HepG2 (cell line): ENCODE results near the gene DHRS1. TPM values are rescaled to one million over a fixed set of nuclear protein-coding genes. Genes with fewer than 3 reads are reported as not detected.

Experiments
- ARID2 ChIP-seq: sonication (generic); formaldehyde crosslinking; IDR thresholded peaks from 2 replicates; pipeline ENCODE4 v1.8.1; 2022; ENCODE audit warnings: mild to moderate bottlenecking, missing genetic modification reagents, borderline replicate concordance
- CBFB ChIP-seq: sonication (generic); formaldehyde crosslinking; IDR thresholded peaks from 2 replicates; pipeline ENCODE4 v1.4.0; 2020; ENCODE audit warnings: missing genetic modification reagents
- CHD4 ChIP-seq: fragments of 200-600 bp; sonication (generic); IDR thresholded peaks from 2 replicates; pipeline ENCODE4 v1.7.0; 2017; ENCODE audit warnings: mild to moderate bottlenecking, low read length, borderline replicate concordance
- KLF11 ChIP-seq: IDR thresholded peaks from 2 replicates; pipeline ENCODE4 v1.6.1; 2016; ENCODE audit warnings: missing compliant biosample characterization
- NFE2 ChIP-seq: sonication (generic); formaldehyde crosslinking; IDR thresholded peaks from 2 replicates; pipeline ENCODE4 v1.4.0; 2020; ENCODE audit warnings: missing genetic modification reagents
- RELA ChIP-seq: sonication (generic); formaldehyde crosslinking; IDR thresholded peaks from 2 replicates; pipeline ENCODE4 v1.4.0; 2020; ENCODE audit warnings: missing genetic modification reagents
- REXO4 ChIP-seq: sonication (generic); formaldehyde crosslinking; IDR thresholded peaks from 2 replicates; pipeline ENCODE4 v1.8.0; 2022; ENCODE audit warnings: missing genetic modification reagents, mild to moderate bottlenecking, borderline replicate concordance
- SIN3B ChIP-seq: fragments of 150-350 bp; IDR thresholded peaks from 2 replicates; pipeline ENCODE4 v1.6.1; 2014; ENCODE audit warnings: low read length
- SMARCC2 ChIP-seq: fragments of 450-650 bp; IDR thresholded peaks from 2 replicates; pipeline ENCODE4 v1.6.1; 2017; ENCODE audit warnings: antibody characterized with exemption, mild to moderate bottlenecking
- ZIK1 ChIP-seq: sonication (generic); formaldehyde crosslinking; IDR thresholded peaks from 2 replicates; pipeline ENCODE4 v1.5.0; 2020; ENCODE audit warnings: mild to moderate bottlenecking, low read depth, missing genetic modification reagents, borderline replicate concordance
- ZNF17 ChIP-seq: sonication (generic); formaldehyde crosslinking; IDR thresholded peaks from 2 replicates; pipeline ENCODE4 v1.5.0; 2020; ENCODE audit warnings: mild to moderate bottlenecking, missing genetic modification reagents
- ZNF737 ChIP-seq: sonication (generic); formaldehyde crosslinking; IDR thresholded peaks from 2 replicates; pipeline ENCODE4 v1.5.0; 2020; ENCODE audit warnings: missing genetic modification reagents, mild to moderate bottlenecking, borderline replicate concordance
- ZNF883 ChIP-seq: sonication (generic); formaldehyde crosslinking; IDR thresholded peaks from 2 replicates; pipeline ENCODE4 v1.5.1; 2020; ENCODE audit warnings: mild to moderate bottlenecking, missing genetic modification reagents; ENCODE audit errors: not compliant biosample characterization
- polyA plus RNA-seq, 8 experiments: library from polyadenylated mRNA; depleted of rRNA in 3 of 8; stranded (reverse) in 7 of 8; unstranded in 1 of 8; fragments of >200 nt; fragmentation: Illumina TruSeq in 4 of 8; extraction: Trizol in 4 of 8; gene quantifications; 2 replicates each; pipeline versions ENCODE4 v1.2.1 to v1.2.3, GENCODE V29; 2011 to 2016; ENCODE audit warnings: low read depth in 4 of 8, missing spikeins in 1 of 8, mixed read lengths in 1 of 8; ENCODE audit not compliant: insufficient read depth in 1 of 8
- total RNA-seq, 5 experiments: library from RNA; depleted of rRNA; stranded (reverse); fragments of >200 nt; fragmentation: Illumina TruSeq; extraction: Trizol; gene quantifications; 2 replicates each; pipeline ENCODE4 v1.2.3, GENCODE V29; 2016; ENCODE audit warnings: low read depth in 1 of 5
- TF ChIP-seq, protein P1 (sequence below): sonication (generic); formaldehyde crosslinking; IDR thresholded peaks from 2 replicates; pipeline ENCODE4 v1.4.0; 2020; ENCODE audit warnings: missing genetic modification reagents
- TF ChIP-seq, protein P2 (sequence below): sonication (generic); formaldehyde crosslinking; IDR thresholded peaks from 2 replicates; pipeline ENCODE4 v1.4.0; 2020; ENCODE audit warnings: mild to moderate bottlenecking, missing genetic modification reagents
- TF ChIP-seq, protein P3 (sequence below): sonication (generic); formaldehyde crosslinking; IDR thresholded peaks from 2 replicates; pipeline ENCODE4 v1.5.0; 2020; ENCODE audit warnings: missing genetic modification reagents

The DHRS1 gene
- total and polyA plus RNA-seq, 2 of the 13 experiments (the other 11 are each of a cell fraction or from before 2014, with no cell fraction given), result 49.8 to 60.8 TPM

DNA sequence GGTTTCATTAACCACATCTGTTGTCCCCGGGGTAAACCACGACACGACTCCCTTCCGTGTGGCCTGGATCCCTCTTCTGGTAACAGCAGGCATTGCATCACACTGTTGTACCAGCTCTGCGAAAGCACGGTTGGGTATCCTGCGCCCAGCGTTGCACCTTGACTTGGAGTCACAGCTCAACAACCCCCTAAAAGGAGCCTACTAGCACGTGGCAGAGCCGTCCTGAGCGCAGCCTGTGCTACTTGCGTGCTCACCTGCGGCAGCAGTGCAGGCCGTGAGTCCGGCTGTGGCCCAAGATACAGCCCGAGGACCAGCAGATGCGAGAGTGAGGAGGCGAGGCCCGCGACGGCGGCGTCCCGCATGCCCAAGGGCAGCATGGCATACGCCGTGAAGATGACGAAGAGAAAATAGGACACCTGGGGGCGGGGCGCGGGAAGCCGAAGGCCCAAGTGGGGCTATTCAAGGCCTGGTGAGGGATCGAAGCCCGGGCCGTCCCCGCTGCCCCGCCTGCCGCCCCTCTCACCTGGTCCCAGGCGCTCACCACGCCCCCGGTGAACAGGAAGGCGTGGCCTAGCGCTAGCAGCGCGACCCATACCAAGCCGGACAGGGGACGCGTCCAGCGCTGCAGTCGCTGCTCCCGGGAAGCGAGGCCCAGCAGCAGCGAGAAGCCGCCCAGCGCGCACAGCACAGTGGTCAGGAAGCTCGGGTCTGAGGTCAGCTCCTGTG, 32.9 kb upstream of the DHRS1 start (continued):
- TF ChIP-seq ARID2 (no peak; the same call in none of the 2 replicates), ZNF17 (CRISPR knock-in tag) (no peak), CBFB (peak; percentile 89; the same call in 1 of the 2 replicates), NFE2 (CRISPR knock-in tag) (no peak), RELA (CRISPR knock-in tag) (peak; percentile 26; the same call in 1 of the 2 replicates), REXO4 (CRISPR knock-in tag) (no peak), SMARCC2 (no peak), SIN3B (no peak), ZNF883 (peak; percentile 71), ZIK1 (CRISPR knock-in tag) (peak; percentile 97), CHD4 (no peak), KLF11 (peak; percentile 64; the same call in 1 of the 2 replicates), ZNF737 (CRISPR knock-in tag) (peak; percentile 84)
- TF ChIP-seq, protein P1, sequence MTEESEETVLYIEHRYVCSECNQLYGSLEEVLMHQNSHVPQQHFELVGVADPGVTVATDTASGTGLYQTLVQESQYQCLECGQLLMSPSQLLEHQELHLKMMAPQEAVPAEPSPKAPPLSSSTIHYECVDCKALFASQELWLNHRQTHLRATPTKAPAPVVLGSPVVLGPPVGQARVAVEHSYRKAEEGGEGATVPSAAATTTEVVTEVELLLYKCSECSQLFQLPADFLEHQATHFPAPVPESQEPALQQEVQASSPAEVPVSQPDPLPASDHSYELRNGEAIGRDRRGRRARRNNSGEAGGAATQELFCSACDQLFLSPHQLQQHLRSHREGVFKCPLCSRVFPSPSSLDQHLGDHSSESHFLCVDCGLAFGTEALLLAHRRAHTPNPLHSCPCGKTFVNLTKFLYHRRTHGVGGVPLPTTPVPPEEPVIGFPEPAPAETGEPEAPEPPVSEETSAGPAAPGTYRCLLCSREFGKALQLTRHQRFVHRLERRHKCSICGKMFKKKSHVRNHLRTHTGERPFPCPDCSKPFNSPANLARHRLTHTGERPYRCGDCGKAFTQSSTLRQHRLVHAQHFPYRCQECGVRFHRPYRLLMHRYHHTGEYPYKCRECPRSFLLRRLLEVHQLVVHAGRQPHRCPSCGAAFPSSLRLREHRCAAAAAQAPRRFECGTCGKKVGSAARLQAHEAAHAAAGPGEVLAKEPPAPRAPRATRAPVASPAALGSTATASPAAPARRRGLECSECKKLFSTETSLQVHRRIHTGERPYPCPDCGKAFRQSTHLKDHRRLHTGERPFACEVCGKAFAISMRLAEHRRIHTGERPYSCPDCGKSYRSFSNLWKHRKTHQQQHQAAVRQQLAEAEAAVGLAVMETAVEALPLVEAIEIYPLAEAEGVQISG (CRISPR knock-in tag), result no peak; the same call in none of the 2 replicates
- TF ChIP-seq, protein P2, sequence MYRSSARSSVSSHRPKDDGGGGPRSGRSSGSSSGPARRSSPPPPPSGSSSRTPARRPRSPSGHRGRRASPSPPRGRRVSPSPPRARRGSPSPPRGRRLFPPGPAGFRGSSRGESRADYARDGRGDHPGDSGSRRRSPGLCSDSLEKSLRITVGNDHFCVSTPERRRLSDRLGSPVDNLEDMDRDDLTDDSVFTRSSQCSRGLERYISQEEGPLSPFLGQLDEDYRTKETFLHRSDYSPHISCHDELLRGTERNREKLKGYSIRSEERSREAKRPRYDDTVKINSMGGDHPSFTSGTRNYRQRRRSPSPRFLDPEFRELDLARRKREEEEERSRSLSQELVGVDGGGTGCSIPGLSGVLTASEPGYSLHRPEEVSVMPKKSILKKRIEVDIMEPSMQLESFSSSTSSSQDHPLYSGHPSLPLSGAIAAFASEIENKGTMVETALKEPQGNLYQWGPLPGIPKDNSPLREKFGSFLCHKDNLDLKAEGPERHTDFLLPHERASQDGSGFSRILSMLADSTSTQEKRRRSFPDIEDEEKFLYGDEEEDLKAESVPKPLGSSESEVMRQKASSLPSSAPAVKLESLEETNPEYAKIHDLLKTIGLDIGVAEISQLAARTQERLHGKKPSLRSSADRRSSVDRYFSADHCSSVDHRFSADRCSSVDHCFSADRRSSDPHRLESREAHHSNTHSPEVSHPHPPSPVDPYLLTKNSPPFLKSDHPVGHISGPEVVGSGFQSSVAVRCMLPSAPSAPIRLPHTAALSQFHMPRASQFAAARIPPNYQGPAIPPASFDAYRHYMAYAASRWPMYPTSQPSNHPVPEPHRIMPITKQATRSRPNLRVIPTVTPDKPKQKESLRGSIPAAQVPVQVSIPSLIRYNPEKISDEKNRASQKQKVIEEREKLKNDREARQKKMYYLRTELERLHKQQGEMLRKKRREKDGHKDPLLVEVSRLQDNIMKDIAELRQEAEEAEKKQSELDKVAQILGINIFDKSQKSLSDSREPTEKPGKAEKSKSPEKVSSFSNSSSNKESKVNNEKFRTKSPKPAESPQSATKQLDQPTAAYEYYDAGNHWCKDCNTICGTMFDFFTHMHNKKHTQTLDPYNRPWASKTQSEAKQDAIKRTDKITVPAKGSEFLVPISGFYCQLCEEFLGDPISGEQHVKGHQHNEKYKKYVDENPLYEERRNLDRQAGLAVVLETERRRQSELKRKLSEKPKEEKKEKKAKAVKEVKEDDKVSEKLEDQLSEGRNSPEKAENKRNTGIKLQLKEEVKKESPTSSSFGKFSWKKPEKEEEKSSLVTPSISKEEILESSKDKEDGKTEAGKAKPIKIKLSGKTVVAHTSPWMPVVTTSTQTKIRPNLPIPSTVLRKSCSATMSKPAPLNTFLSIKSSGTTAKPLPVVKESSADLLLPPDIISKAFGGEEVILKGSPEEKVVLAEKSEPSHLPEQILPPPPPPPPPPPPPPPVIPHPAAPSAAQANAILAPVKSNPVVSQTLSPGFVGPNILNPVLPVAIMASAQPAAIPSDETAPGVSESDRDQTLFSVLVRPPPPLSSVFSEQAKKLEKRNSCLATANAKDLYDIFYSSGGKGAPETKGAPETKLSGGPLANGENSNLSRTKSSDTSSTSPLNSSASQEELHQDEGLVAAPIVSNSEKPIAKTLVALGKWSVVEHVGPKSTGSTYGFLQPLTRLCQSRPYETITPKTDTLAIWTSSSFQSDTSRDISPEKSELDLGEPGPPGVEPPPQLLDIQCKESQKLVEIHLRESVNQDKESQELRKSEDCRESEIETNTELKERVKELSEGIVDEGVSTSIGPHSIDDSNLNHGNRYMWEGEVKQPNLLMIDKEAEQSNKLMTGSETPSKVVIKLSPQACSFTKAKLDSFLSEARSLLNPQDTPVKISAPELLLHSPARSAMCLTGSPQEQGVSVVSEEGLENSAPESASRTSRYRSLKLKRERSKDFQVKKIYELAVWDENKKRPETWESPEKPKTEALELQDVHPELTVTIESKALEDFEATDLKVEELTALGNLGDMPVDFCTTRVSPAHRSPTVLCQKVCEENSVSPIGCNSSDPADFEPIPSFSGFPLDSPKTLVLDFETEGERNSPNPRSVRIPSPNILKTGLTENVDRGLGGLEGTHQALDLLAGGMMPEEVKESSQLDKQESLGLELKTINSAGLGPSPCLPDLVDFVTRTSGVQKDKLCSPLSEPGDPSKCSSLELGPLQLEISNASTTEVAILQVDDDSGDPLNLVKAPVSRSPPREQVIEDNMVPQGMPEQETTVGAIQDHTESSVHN (CRISPR knock-in tag), result peak; percentile 94
- TF ChIP-seq, protein P3, sequence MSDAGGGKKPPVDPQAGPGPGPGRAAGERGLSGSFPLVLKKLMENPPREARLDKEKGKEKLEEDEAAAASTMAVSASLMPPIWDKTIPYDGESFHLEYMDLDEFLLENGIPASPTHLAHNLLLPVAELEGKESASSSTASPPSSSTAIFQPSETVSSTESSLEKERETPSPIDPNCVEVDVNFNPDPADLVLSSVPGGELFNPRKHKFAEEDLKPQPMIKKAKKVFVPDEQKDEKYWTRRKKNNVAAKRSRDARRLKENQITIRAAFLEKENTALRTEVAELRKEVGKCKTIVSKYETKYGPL (CRISPR knock-in tag), result no peak
